Prostate gland (tissue), 2 donors: ENCODE data around the gene UNC13B.

Experiments
- CTCF ChIP-seq, 4 experiments: fragments of 200-600 bp in 2 of 4; fragments of 450-650 bp in 2 of 4; sonication (generic) in 2 of 4; IDR thresholded peaks; 1 replicate in 3 of 4; 2 replicates in 1 of 4; pipeline ENCODE4 v1.5.1; 2016 to 2019; ENCODE audit warnings: antibody characterized with exemption in 4 of 4, mild to moderate bottlenecking in 2 of 4, moderate library complexity in 2 of 4
- POLR2A ChIP-seq: fragments of 450-650 bp; IDR thresholded peaks from one replicate; pipeline ENCODE4 v1.6.1; 2016; ENCODE audit warnings: antibody characterized with exemption, mild to moderate bottlenecking
- POLR2AphosphoS5 ChIP-seq: sonication (generic); formaldehyde crosslinking; IDR thresholded peaks from one replicate; pipeline ENCODE4 v1.6.1; 2017; ENCODE audit warnings: antibody characterized with exemption

GRCh38 chr9:35226651-35227050 is 64.8 kb downstream of the UNC13B start:
- TF ChIP-seq CTCF (IDR thresholded peaks at IDR 0.05) (no peak), POLR2A (no peak), POLR2AphosphoS5 (no peak)
